NCI-H2227 (cell line): ENCODE measurements around the gene NABP1.

Source experiments
- DNase-seq: peaks from one replicate; lab custom pipeline; 2025; ENCODE audit not compliant: unreplicated experiment; lab: John Stamatoyannopoulos, UW

The NABP1 gene

DNA sequence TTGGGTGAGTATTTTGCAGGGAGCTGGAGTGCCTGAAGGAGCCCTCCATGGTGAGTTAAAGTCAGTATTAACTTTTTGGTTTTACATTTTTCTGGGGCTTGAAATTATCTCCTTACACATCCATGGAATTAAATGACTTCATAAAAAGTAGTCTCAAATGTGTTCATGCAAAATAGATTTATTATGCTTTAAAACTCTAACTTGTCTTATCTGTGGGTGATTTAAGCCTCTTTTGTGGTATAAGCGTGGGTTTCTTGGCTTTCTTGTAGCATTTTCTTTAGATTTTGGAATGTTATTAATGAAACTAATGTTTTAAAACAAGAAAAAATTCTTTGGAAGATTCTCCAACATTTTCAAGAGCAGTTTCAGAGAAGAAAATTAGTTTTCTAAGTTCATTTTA, 27.8 kb downstream of the NABP1 start:
- no peak for DNase-seq

DNA sequence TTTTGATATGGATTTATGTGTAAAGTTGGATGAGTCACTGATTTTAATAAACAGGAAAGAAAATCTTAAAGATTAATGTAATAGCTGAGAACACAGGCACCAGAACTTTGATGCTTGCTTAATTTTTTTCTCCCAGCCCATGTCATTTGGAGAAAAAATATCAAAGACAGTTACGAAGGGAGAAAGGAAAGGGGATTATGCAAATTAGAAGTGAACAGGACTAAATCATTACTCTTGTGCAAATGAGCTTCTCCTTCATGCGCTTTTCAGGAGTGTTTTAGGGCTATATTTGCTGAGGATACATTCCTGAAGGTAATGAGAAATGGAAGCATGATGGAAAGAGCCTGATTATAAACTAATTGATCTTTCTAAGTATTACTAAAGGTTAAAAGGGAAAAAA, 28.9 kb downstream of the NABP1 start:
- DNase-seq, result no peak

DNA sequence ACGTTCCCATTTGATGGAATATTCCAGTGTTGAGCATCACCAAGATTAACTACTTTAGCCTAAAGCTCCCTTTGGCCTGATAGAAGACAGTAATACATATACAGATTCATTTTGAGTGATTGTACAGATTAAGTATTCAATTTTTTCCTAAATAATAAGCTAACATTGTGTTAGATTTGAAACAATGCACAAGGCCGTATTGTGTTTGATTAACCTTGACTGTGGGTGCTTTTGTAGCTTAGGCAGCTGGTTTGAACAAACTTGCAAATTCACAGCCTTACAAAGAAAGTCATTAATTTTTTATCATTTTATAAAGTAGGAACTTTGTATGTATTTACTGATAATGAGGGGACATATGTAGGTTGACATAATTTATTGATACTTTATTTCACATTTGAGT, 29.6 kb downstream of the NABP1 start:
- no peak for DNase-seq

DNA sequence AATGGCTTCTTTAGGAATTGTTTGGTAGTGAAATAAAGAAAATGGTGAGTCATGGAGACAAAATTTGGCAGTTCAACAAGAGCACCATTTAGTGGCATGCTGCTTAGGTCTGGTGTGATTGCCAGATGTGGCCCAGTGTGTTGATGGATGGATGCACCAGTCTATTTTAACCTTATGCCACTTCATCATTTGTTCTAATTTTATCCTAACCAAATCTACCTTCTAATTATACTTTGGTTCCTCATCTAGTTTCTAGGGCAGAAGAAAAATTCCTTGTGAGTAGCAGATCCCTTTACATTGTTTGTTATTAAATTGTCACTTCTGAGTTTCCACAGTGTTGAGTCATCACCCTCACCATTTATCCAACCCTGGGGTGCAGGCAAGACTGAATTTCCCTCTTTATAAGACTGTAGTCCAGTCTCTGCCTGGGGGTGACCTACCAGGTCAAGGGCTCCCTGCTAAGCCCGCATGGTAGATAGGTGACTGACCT, 32.5 kb downstream of the NABP1 start:
- no peak for DNase-seq

DNA sequence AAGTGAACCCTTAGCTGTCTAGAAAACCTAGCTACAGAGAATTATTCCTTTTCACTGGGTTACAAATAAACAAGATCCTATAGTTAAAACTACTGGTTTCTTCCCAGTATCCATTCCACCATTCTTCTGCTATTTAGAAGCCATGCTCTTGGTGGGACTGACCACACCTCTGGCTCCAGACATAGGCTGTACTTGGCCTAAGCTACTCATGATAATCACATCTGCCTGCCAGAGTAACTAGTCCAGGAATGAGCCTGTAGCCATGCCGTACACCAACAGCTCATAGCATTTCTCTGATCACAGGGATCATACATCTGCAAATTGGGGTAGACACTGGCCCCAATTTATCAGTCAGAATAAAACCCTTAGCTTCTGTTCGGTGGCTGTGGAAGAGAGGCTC, 33.7 kb downstream of the NABP1 start:
- no peak for DNase-seq

- no peak for DNase-seq
Observed at GRCh38 chr2:191713837-191714236, 35.9 kb downstream of the NABP1 start.

DNA sequence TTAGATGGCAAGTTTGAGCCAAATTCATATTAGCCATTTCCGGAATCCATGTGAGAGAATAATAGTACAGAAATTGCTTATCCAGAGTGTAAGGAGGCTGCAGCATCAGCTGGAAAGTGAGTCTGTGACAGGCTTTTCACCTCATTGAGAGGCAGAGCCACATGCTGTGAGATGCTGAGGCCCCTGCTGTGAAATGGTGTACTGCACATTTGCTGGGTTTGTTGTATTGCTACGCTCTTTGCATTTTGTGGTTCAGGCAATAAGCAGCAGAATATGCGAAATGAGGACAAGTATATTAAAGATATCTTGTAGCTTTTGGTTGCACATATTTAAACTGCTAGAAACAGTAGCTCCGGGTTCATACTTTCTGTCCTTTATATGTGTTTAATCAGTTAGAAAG, 37.0 kb downstream of the NABP1 start:
- peak; percentile 46 for DNase-seq

DNA sequence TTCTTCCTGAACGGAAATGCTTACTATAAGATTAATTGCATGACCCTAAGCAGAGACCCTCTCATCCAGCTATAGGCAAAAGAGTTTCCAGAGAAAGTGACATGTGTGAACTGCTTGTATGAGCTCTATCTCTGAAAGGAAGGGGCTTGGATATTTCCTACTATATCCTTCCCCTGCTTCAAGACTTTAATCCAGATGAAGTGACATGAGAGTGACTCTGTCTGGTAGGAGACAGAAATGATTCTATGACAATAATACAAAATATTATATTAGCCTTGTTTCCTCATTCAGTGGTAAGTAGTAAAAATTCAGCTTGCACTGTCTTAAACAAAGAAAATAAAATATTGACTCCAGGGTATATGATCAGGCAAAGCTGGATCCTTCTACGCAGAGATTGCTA, 37.5 kb downstream of the NABP1 start:
- DNase-seq, result no peak

DNA sequence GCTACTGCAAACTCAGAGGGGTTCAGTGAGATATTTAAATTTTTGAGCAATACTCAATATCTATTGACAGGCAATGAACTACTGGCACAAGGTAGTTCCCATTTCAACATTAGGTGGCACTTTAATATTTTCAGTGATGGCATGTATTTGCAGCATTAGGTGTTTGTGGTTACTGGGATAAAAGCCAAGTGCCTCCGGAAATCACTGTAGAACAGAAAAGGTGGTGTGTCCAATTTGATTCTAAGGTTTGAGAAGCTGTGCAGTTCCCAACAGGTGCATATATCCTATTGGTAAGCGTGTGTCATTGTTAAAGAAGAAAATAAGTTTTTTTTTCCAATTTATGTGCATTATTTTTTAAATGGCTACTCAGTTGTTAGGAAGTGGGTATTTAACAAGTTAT, 41.3 kb downstream of the NABP1 start:
- DNase-seq, result no peak

DNA sequence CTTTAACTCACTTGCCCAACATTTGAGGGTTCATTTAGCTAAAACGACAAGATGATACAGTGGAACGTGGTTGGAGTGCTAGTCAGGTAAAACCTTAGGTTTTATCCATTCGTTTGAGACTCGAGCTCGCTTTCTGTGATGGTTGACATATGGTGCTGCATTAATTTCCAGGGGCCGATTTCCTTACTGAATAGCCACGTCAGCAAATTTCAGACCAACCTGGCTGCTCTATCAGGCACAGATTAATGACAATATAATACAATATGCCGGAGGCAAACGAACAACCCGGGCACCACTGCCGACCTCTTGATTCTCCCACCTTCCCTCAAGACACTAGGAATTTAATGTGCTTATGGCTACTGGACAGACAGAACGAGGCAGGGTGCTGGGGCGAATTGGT, 42.0 kb downstream of the NABP1 start:
- no peak for DNase-seq

DNA sequence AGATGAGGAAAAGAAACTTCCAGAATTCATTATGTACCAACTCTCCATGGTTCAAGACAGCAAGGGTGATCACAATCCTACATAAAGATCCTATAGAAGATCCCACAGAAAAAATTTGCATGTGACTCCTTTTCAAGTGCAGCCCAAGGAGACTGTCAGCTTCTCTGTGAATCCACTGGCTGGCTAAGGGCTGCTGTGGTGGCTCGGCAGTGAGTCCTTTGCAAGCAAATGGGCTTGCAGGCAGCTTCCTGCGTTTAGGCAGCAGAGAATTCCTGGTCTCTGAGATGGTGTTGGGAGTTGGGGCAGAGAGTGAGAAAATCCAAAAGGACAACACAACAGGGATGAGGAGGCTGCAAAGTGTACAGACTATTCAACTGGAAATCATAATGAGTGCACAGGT, 43.4 kb downstream of the NABP1 start:
- no peak for DNase-seq

- no peak for DNase-seq
Observed at GRCh38 chr2:191724015-191724414, 46.1 kb downstream of the NABP1 start.

DNA sequence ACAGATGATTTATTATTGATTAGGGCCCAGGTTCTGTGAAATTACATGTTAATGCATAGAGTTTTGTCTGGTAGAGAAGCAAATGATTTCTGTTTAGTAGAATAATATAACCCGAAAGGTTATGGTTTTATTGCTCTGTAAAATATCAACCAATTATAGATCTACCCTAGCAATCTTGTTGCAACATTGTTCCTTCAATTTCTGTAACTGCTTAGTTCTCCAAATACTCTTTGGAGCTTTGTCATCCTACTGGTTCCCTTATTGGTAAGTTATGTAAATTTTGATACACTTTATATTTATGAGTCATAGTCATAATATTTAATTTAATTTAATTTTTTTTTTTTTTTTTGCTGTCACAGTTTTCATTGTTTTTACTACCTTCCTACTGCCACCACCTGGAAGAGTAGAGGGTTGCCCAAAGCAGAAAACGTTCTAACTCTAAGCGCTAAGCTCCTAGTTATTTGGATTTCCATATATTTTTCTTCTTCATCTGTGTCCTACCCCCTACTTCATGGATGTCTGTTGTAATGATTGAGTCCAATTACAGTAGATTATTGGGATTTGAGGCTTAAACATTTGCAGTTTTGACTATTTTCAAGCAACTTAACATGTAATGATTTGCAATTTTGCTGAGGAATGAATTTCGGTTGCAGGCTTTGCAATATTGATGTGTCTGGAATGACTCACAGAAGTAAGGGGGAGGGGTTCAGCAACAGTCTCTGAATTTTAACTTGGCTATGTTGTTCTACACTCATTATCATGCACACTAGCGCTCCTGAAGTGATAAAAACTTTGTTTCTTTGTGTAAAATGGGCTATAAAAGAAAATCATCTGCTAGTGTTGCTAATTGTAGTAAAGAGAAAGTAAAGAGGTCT, 51.1 kb downstream of the NABP1 start:
- DNase-seq, result no peak

DNA sequence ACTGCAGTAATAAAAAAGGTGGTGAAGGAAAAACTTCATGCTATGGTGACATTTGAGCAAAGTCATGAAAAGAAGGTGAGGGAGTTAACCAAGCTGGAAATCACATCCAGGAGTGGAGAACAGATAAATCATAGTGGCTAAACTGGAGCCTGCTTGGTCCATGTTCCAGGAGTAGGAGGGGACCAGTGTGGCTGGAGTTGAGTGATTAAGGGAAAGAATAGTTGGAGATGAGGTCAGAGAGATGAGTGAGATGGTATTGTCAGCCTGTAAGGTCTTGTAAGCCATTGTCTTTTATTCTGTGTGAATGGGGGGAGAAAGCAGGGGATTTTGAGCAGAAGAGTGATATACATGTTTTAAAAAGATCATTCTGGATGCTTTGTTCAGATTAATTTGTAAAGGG, 52.3 kb downstream of the NABP1 start:
- no peak for DNase-seq
